Uterus (tissue), 2 donors: ENCODE results near the gene MRPS34.

Source experiments
- POLR2A ChIP-seq, 2 donors: fragments of 450-650 bp; IDR thresholded peaks; one replicate each; pipeline ENCODE4 v1.6.1; 2016; ENCODE audit warnings: antibody characterized with exemption in 2 of 2, mild to moderate bottlenecking in 1 of 2, moderate library complexity in 1 of 2
- TF ChIP-seq, protein P1 (sequence below), 4 experiments: fragments of 200-600 bp in 2 of 4; fragments of 450-650 bp in 2 of 4; sonication (generic) in 2 of 4; IDR thresholded peaks; one replicate each; pipeline ENCODE4 v1.5.1; 2016 to 2019; ENCODE audit warnings: antibody characterized with exemption in 4 of 4, mild to moderate bottlenecking in 2 of 4, moderate library complexity in 1 of 4

DNA sequence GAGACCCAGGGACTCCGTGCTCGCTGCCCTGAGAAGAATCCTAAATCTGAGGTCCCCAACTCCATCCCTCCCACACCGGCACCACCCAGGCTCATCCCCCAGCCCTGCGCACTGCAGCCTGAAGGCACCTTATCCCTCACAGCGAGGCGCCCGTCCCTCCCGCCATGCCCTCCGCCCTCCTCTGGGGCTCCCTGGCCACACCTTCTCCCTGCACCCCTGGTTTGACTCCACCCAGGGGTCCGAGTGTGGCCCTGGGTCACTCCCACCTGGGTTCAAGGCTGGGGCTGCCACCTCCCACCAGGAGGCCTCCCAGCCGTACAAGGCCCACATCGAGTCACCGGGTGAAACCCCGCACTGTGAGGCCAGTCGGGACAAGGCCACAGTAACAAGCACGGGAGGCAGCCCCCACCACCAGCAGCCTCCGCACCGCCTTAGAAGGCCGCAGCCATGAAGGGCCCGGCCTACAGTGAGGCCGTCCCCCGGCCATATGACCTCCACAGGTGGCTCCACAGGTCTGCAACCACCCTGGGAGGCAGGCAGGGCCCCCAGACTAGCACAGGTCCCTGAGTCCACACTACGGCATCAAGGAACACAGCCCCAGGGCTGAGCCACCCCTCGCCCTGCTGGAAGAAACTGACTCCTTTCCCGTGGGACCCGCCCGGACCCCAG, 45.4 kb upstream of the MRPS34 start:
- TF ChIP-seq, protein P1, sequence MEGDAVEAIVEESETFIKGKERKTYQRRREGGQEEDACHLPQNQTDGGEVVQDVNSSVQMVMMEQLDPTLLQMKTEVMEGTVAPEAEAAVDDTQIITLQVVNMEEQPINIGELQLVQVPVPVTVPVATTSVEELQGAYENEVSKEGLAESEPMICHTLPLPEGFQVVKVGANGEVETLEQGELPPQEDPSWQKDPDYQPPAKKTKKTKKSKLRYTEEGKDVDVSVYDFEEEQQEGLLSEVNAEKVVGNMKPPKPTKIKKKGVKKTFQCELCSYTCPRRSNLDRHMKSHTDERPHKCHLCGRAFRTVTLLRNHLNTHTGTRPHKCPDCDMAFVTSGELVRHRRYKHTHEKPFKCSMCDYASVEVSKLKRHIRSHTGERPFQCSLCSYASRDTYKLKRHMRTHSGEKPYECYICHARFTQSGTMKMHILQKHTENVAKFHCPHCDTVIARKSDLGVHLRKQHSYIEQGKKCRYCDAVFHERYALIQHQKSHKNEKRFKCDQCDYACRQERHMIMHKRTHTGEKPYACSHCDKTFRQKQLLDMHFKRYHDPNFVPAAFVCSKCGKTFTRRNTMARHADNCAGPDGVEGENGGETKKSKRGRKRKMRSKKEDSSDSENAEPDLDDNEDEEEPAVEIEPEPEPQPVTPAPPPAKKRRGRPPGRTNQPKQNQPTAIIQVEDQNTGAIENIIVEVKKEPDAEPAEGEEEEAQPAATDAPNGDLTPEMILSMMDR (IDR thresholded peaks at IDR 0.05): no peak
- TF ChIP-seq POLR2A (IDR thresholded peaks at IDR 0.05): no peak
